ENCODE data around the gene FAM177B.

Gene FAM177B

DNA sequence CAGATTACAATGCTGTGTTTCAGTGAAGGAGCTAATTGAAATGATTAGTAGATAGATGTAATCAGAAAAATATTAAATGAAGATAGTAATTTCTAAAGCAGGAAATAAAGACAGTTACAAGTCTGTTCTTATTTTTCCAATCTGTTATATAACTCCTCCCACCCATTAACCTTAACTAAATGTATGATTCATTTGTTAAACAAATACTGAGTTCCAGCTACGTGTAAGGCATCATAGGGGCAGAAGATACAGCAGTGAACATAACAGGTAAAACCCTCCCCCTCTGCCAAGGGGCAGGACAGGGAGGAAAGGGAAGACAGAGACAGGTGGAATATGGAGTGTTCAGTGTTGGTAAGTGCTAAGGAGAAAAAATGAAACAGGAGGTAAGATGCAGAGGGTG is at the start of gene FAM177B:
FAM177B (plus strand) TSS at position 231 of the 400 bp plus-strand sequence. CDS start 9,344 bp downstream, outside the sequence.
- DNase-seq (ENCODE audit: low read depth in 3 of 3) = no peak

DNA sequence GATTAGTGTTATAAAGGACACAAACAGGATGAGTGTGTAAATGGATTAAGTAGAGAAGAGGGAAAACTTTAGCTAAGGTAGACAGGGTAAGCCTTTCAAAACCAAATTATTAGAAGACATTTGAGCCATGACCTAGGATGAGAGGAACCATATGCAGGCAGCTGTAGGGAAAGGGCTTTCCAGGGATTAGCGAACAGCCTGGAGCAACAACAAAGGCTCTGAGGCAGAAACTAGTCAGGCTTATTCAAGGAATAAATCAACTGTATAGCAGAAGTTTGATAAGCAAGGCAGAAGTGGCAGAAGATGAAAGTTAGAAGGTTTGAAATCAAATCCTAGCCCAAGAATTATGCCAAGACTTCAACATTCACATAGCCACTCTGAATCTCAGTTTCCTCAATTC is 46.0 kb upstream of the FAM177B start:
- DNase-seq (ENCODE audit: low read depth in 3 of 3) = no peak

DNA sequence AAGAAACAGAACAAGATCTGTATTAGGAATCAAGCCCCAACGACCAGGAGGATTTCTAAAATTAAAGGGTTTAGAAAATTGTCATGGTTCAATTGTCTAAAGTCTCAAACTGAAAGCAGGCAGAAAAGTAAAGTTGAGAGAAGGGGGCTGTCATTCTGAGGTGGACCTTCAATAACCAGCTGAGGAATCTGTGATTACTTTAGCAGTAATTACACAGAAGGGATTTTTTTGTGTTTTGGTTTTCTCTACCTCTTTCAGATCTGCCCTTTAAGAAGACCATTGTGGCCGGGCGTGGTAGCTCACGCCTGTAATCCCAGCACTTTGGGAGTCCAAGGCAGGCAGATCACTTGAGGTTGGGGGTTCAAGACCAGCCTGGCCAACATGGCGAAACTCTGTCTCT is 42.1 kb upstream of the FAM177B start:
- DNase-seq (ENCODE audit: low read depth in 3 of 3) = no peak

DNA sequence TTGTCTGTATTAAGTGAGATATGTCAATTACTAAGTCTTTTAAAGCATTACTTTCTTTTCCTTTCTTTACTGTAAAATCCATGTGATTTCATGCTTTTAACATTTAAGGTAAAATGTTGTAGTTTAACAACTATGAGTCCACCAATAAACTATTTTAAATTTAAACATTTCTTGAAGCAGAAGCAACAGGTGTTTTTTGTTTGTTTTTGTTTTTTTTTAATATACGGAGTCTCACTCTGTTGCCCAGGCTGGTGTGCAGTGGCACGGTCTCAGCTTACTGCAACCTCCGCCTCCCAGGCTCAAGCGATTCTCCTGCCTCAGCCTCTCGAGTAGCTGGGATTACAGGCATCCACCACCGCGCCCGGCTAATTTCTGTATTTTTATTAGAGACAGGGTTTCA is 40.3 kb upstream of the FAM177B start:
- no peak for DNase-seq (ENCODE audit: low read depth in 3 of 3)

DNA sequence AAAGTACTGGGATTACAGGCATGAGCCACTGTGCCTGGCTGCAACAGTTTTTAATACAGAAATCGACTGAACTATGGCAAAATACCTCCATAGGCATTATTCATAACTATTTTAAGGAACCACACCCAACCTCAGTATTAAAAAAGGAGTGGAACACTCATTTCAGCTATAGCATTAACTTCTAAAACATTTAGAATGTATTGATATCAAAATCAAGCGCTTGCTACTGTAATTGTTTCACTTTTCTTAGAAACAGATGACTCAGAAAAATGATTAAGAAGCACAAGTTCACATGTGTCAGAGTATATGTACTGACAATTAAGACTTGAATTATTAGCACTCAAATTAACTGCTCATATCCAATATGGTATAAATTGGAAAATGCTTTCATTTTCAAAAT is 39.8 kb upstream of the FAM177B start:
- DNase-seq (ENCODE audit: low read depth in 3 of 3) = no peak

DNA sequence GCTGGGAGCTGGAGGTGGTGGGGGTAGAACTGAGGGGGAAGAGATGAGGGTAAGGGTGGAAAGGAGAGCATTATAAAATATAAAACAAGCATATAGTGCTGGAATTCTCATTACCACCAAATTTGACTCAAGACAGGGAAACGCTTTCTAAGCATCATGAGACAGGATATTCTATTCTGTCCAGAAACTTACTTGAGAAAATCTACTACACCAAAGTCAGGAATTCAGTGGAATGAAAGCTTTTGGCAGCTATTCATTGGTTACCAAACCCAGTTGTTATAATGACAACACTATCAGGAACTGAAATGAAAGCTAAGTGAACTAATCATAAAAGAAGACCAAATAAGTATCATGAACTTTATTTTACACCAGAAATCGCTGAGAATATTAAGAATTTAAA is 39.2 kb upstream of the FAM177B start:
- DNase-seq (ENCODE audit: low read depth in 3 of 3) = no peak

DNA sequence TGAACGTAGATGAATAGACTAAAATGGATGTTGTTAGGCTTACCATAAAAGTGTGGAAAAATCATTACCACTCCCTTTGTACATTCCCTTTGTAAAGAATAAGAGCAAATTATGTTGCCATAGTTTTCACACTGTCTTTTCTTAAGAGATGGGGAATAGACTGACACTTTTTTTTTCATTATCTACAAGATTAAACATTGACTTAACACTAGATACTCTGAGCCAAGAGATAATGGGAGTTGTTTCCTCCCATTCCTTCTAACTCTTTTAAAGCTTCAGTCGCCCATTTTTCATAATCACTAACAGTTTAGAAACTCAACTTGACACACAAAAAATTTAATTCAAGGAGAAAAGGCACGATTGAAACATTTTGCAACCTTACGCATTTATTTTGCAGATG is 34.8 kb upstream of the FAM177B start:
- DNase-seq (ENCODE audit: low read depth in 3 of 3) = no peak

DNA sequence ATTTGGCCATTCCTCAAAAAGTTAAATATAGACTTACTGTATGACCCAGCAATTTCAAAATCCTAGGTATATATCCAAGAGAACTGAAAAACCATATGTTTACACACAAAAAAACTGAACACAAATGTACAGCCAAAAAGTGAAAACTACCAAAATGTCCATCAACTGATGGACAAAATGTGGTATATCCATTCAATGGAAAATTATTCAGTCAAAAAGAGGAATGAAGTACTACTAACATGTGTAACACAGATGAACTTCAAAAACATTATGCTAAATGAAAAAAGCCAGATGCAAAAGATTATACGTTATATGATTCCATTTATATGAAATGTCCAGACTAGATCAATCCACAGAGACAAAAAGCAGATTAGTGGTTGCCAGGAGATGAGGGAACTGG is 32.7 kb upstream of the FAM177B start:
- no peak for DNase-seq (ENCODE audit: low read depth in 3 of 3)

DNA sequence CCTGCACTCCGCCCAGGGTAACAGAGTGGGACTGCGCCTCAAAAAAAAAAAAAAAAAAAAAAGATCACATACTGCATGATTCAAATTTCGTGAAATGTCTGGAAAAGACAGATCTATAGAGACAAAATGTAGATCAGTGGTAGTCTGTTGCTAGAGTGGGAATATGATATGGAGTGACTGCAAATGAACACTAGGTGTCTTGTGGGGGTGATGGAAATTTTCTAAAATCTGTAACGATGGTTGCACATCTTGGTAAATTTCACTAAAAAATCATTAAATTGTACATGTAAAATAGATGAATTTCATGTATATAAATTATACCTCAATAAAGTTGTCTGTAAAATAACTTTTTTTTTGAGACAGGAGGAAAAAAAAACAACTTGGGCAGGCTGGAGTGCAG is 30.2 kb upstream of the FAM177B start:
- DNase-seq (ENCODE audit: low read depth in 3 of 3) = no peak

DNA sequence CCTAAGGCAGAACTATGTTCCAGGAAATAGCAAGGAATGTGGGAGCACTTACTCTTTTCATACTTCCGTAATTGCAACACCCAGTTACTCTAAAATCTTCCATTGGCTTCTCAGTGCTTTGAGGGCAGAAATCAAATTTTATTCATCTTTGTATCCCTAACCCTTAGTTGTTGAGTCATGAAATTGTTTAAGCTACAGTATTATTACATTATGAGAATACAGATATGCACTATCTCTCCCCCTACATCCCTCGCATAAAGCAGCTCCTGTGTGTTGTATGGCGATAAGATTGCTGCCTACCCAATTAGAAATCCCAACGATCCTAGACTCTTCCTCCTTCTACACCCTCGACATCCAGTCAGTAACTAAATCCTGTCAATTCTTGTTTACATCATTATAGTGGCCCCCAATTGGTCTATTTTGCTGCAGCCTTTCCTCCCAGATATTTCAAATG is 27.3 kb upstream of the FAM177B start:
- DNase-seq (ENCODE audit: low read depth in 3 of 3) = no peak

DNA sequence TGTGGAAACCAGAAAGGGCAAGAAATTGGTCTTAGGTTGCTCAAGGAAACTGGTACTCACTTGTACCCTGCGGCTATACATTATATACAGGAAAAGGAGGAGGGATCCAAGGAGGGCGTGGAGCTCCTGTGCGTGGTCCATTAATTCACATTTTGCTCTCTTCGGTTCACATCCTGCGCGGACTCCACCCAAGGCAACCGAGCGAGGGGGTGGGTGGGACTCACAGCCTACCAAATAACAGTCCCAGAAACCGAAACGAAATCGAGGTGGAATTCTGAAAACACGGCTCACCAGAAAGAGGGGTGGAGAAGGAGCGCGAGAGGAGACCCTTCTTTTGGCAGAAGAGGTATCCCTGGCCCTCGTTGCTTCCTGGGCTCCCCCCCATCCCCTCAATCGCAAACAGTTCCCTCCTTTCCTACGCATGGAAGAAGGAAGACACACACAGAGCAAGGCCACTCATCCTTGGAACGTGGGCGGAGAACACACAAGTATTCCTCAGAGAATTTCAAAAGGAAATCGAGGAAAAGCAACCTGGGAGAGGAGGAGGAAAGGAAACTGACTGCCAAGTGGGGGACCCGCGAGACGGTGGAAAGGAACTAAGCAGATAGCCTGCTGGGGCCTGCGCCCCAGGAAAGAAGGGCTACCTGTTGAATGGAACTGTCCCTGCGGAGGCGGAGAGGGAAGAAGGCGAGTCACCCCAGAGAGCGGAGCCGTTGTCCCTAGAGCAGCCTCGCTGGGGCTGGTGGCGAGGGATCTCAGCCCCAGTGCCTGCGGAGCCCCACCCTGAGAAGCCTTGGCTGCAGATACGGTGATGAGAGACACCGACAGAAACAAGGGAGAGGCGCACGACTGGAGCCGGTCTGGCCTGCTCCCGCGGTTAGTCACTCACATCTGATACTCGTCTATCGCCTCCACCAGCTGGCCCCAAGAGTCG is 25.4 kb upstream of the FAM177B start:
- peak in 2 of 3 experiments; percentile 22 to 60 for DNase-seq (ENCODE audit: low read depth in 3 of 3)

DNA sequence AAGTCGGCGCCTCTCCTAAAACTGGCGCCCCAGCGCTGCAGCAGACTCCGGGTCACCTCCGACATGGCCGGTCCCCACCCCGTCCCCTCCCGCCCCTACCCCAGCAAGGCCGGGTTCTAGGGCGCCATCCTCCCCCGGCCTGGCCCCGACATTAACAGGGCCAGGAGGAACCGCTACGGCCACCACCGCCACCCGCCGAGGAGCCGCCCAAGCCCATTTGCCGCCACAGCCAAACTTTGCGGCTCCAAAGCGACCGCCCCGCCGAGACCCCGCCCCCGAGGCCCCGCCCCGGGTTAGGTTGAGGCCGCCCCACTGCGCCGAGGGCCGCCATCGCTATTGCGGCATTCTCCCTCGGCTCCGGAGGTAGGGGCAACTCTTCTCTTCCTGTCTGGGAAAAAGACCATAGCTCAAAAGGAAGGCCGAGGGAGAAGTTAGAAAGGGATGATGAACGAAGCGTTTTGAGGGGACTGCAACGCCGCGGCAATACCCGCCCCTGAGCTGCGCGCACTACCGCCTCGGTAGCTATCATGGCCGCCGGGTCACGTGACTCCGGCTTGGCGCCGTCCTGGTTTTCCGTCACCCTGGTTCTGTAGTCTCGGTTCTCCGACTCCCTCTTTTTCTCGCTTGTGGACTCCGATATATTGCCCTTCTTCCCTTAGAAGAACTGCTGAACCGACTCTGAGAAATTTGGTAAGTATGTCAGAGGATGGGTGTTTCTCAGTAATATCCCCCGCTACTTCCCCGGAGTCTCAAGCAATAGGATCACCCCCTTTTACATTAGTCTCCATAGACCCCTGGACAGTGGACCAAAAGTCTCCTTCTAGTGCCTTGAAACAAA is 24.5 kb upstream of the FAM177B start, which contains the start of the genes AIDA and BROX:
AIDA (minus strand) TSS at position 239 of the 838 bp plus-strand sequence; CDS start at position 65, 174 bp downstream.
BROX (plus strand) TSS at position 312 of the 838 bp plus-strand sequence. CDS start 3,136 bp downstream, outside the sequence.
- DNase-seq (ENCODE audit: low read depth in 3 of 3) = peak; percentile 91 to 95 (median 94)

DNA sequence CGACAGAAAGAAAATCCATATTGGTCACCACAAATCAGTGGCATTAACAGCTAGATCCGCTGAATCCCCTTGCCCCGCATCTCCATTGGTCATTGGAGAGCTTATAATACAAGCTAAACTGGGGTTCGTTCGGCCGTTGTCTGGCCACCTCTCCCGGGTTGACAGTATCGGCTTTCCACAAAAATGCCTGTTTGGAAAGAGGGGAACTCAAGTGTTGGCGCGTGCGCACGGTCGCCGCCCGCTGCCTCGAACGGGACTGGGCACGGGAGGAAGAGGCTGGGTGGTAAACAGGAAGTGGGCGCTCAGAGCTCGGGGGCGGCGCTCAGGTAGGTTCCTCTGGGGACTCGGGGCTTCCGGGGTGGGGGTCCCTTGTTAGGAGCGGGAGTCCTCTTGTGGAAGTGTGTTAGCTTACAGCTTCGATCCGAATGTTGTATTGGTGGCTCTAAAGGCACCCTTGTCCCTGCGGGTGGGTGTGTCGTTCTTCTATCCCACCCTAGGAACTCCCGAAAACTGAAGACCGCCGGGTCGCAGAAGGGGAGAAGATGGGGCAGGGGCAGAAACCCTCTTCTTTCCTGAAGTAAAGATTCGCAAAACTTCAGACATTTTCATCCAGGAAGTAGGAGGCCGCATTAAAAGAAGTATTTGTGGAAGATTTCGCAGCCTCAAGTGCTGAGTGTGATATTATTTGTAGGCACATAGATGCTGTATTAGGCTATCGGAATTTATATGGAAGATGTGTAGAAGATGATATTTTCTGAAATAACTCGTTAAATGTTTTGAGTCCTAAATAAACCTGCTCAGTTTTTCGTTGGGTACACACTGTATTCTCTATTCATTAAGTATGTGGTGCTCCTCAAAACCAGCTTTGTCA is 23.7 kb upstream of the FAM177B start:
- peak; percentile 73 to 86 (median 81) for DNase-seq (ENCODE audit: low read depth in 3 of 3)

DNA sequence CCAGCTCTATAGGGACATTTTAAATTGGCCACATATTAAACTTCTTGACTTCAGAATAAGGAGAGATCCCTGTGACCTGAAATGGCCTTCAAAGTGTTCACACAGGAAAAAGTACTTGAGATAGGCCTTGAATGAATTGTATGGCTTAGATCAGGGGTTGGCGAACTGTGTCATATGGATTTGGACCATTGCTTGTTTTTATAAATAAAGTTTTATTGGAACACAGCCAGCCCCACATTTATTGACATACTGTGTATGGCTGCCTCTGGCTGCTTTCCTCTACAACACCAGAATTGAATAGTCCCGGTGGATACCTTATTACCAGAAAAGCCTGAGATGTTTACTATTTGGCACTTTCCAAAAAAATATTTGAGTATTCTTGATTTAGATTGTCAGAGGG is 20.6 kb upstream of the FAM177B start:
- no peak for DNase-seq (ENCODE audit: low read depth in 3 of 3)

DNA sequence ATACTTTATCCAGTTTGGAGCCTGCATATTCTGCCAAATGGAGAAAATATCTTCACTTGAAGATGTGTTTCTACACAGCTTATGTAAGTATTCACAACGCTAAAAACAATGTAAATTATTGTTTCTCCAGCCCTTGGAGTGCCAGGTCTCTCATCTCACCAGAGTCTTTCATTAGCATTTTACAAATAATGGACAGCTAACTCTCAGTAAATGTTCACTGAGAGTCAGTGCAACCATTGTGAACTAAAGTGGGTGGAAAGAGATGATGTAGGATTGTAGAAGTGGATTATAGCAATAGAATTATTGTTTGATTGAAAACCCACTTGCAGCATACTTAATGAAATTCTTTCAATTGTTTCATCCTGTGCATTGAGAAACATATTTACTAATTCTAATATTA is 8.3 kb upstream of the FAM177B start:
- DNase-seq (ENCODE audit: low read depth in 3 of 3) = no peak

DNA sequence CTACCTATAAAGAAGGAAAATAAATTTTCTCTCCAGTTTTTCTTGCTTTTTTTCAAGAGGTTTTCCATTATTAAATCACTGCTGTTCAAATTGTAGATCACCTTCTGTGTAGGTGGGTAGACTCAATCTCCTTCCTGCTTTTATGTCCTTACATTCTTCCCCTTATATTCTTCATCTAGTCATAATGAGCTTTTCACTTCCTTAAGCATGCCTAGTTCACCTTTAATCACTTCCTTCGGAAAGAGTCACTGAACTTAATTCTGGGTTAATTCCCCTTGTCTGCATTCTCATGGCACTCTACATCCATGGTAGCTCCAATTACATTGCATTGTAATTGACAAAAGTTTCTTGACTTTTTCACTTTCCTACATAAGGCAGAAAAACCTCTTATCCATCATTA is 6.1 kb upstream of the FAM177B start:
- no peak for DNase-seq (ENCODE audit: low read depth in 3 of 3)

DNA sequence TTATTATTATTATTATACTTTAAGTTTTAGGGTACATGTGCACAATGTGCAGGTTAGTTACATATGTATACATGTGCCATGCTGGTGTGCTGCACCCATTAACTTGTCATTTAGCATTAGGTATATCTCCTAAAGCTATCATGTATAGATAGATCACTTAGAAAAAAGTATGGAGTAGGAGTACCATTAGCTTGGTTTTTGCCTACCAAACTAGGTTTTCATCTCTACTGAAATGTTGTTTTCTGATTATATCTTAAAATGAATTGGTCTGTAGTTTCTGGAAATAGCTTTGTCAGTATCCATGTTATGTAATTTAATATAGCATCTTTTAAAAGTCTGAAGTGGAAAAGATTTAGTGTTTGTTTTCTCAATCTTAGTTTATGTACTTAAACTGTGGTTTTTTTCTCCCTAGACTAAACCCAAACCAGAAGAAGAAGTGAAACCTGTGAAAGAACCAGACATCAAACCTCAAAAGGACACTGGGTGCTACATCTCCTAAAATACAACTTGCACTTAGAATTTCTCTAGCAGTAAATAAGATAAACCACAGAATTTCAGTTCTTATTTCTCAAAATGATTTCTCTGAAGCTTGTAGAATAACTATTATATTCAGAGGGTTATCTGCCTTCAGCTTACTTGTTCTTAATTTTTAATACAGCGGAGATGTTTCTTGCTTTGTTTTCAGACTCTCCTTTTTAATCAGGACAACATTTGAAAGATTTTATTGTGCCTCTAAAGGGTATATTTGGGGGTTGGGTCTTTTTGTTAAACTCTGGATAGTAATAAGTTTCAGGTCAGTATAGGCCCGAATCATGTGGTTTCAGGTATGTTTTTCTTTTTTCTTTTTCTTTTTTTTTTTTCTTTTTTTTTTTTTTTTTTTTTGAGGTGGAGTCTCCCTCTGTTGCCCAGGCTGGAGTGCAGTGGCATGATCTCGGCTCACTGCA is 4.5 kb upstream of the FAM177B start:
- no peak for DNase-seq (ENCODE audit: low read depth in 3 of 3)

DNA sequence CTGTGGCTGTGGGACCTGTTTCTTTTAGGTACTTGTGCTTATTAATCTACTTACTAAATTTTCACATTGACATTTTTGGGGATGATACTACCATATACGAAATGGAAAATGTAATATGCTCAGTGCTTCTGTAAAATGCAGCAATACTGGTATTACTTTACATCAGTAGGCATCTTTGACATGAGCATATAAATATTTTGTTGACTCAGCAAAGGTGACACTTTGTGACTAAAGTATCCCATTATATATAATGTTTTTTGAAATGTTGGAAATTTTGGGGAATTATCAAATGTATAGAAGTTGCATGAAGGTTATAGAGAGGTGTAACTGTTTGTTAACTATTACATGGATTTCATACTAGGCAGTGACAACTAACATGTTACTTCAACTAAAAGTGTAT is 2.3 kb upstream of the FAM177B start:
- DNase-seq (ENCODE audit: low read depth in 3 of 3) = no peak

DNA sequence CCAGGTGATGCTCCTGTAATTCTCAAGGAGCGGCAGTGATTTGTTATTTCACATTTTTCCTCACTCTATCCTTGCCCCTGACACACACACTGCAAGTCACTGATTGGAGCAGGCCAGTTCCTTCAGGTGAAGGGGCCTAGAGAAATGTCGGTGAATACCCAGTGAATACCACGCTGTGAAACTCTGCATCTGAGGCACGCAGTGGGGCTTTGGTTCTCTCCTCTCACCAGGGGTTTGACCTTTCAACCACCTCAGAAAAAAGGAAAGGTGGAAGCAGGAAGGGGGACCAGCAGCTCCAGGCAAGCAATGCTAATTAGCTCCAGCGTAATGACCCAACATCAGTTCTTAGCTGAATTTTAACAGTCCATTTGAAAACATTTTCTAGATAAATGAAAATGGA is 532 bp upstream of the FAM177B start:
- no peak for DNase-seq (ENCODE audit: low read depth in 3 of 3)

DNA sequence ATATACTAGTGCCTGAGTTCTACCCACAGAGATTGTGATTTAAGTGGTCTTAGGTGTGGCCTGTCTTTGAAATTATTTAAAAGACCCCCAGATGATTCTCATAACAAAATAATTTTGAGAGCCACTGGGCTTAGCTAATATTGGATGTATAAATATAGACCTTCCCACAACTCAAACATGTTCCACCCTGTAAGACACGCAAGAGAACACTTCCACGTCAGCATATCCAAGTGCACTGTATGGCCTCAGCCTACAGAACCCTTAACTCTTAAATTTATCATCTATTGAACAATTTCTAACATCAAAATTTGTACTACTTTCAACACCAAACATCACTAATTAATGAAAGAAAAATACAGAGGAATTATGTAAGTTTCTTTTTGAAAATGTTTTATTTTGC is 2.5 kb downstream of the FAM177B start:
- no peak for DNase-seq (ENCODE audit: low read depth in 3 of 3)

Measured in stimulated activated CD4-positive, alpha-beta T cell treated with anti-CD3 and anti-CD28 coated beads, TNF-alpha, amount 100 ng/mL, for 24 hours (primary cell).